ENCODE results near the gene SYT9.

- TF ChIP-seq USF1 (IDR thresholded peaks at IDR 0.05) (no peak), TAF1 (IDR thresholded peaks at IDR 0.05; ENCODE audit: low read depth) (no peak), MAX (IDR thresholded peaks at IDR 0.05) (no peak), NFIC (IDR thresholded peaks at IDR 0.05) (no peak), EP300 (IDR thresholded peaks at IDR 0.05; ENCODE audit: borderline replicate concordance) (no peak), CREB1 (IDR thresholded peaks at IDR 0.05; ENCODE audit: low read depth) (no peak), TCF12 (IDR thresholded peaks at IDR 0.05; ENCODE audit: low read depth) (no peak), CEBPB (IDR thresholded peaks at IDR 0.05) (no peak)
Observed at GRCh38 chr11:7436146-7436545, 184.4 kb downstream of the SYT9 start.
